HFF-Myc (cell line): Measurements from ENCODE around the gene ABCA9.

ENCODE experiments used
- DNase-seq: peaks from one replicate; pipeline ENCODE4 v3.0.0-alpha.2; 2011; ENCODE audit warnings: low read depth; ENCODE audit errors: extremely low read depth
- H3K4me3 ChIP-seq: replicated peaks from 2 replicates; pipeline ENCODE4 v1.5.1; 2011; ENCODE audit warnings: low read depth, mild to moderate bottlenecking, control low read depth, low read length
- CTCF ChIP-seq: IDR thresholded peaks from 2 replicates; pipeline ENCODE4 v1.5.1; 2012; ENCODE audit warnings: mild to moderate bottlenecking, low read depth, low read length, control low read depth; ENCODE audit errors: missing control alignments

Gene ABCA9

GRCh38 chr17:69060822-69061221 lies at the start of gene ABCA9:
Gene ABCA9 (minus strand): TSS chr17:69060927. CDS start chr17:69051126, 9,801 bp downstream.
- H3K4me3 ChIP-seq = no peak within 1 kb of the TSS
- no peak for DNase-seq
- TF ChIP-seq CTCF = no peak

GRCh38 chr17:69105907-69106730 lies 45.4 kb upstream of the ABCA9 start:
- no peak for DNase-seq
- no peak for TF ChIP-seq CTCF

GRCh38 chr17:69103557-69104233 lies 43.0 kb upstream of the ABCA9 start:
- no peak for TF ChIP-seq CTCF
- H3K4me3 ChIP-seq = no peak overlapping the region
- no peak for DNase-seq

More at GRCh38 chr17:69105907-69106730, 45.4 kb upstream of the ABCA9 start:
- H3K4me3 ChIP-seq = no peak overlapping the region

- TF ChIP-seq CTCF = no peak
- no peak overlapping the region for H3K4me3 ChIP-seq
- DNase-seq = no peak
Measured at GRCh38 chr17:69098625-69099024, 37.9 kb upstream of the ABCA9 start.

GRCh38 chr17:69096541-69096940 lies 35.8 kb upstream of the ABCA9 start:
- TF ChIP-seq CTCF = no peak
- H3K4me3 ChIP-seq = no peak overlapping the region
- no peak for DNase-seq

GRCh38 chr17:69093995-69094394 lies 33.3 kb upstream of the ABCA9 start:
- DNase-seq = no peak
- no peak for TF ChIP-seq CTCF
- no peak overlapping the region for H3K4me3 ChIP-seq
